Spleen (tissue), 7 donors: Measurements from ENCODE around the gene CACNA1C.

Experiments
- CTCF ChIP-seq, 11 experiments: fragments of 200-600 bp in 7 of 11; fragments of 450-650 bp in 4 of 11; sonication (generic) in 4 of 11; IDR thresholded peaks in 8 of 11; conservative IDR thresholded peaks in 3 of 11; 1 replicate in 7 of 11; 2 replicates in 4 of 11; pipeline versions ENCODE4 v1.4.0 to v1.8.0; 2016 to 2021; ENCODE audit warnings: antibody characterized with exemption in 11 of 11, inconsistent platforms in 4 of 11, mild to moderate bottlenecking in 1 of 11
- POLR2A ChIP-seq, 3 donors: fragments of 450-650 bp; IDR thresholded peaks; one replicate each; pipeline ENCODE4 v1.5.1; 2017; ENCODE audit warnings: antibody characterized with exemption in 3 of 3, mild to moderate bottlenecking in 1 of 3
- POLR2AphosphoS5 ChIP-seq, 3 donors: sonication (generic); formaldehyde crosslinking; IDR thresholded peaks; one replicate each; pipeline ENCODE4 v1.5.1; 2017; ENCODE audit warnings: antibody characterized with exemption in 3 of 3
- donor health status: DM: no; HTN: no; CAD: no; lungs with moderate emphysema.
- donor health status: DM: no; HTN: no; CAD: no.
- donor health status: DM: no; HTN: no; CAD: no.

GRCh38 chr12:2298556-2299200, 245.9 kb downstream of the CACNA1C start:
- no peak for TF ChIP-seq CTCF (IDR thresholded peaks at IDR 0.05 in 8 of 11, conservative IDR thresholded peaks at IDR 0.05 in 3 of 11)
- no peak for TF ChIP-seq POLR2A (IDR thresholded peaks at IDR 0.05)
- no peak for TF ChIP-seq POLR2AphosphoS5 (IDR thresholded peaks at IDR 0.05)
